NCI-H2227 (cell line): Measurements from ENCODE around the gene ZNF268.

Source experiments
- DNase-seq: peaks from one replicate; lab custom pipeline; 2025; ENCODE audit not compliant: unreplicated experiment; lab: John Stamatoyannopoulos, UW

Gene ZNF268

DNA sequence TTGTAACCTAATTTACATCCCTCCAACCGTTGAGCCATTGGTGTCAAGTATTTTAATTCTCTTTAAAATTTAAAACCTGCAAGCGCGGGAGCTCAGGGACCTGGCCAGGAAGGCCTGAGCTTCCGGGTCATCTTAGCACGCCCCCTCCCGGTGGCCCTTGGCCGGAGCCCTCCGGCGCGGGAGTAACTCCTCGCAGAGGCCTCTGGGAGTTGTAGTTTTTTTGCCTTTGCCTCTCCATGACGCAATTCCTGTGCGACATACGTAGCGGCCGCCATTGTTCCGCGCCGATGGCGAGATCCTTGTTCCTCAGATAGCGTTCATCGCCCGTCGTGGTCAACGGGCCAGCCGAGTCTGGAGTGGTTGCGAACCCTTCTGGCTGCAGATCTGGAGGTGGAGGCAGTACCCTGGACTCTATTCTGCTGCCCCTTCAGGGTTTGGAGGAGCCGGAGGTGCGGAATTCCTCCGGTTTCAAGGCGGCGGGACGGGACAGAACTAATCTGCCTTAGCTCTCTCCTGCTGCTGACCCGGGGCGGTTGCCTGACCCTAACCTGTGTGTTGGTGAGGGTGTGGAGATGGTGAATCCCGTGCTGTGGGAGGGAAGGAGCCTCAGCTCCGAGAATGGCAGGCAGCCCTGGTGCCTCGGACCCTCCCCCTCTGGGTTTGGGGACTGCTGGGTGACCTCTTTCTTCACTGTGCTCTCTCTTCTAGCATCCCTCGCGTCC, at the start of gene ZNF268:
Gene ZNF268, plus strand, starts transcription at position 258 of the 722 bp plus-strand sequence. CDS start 503 bp downstream, outside the sequence.
- peak; percentile 97 for DNase-seq

DNA sequence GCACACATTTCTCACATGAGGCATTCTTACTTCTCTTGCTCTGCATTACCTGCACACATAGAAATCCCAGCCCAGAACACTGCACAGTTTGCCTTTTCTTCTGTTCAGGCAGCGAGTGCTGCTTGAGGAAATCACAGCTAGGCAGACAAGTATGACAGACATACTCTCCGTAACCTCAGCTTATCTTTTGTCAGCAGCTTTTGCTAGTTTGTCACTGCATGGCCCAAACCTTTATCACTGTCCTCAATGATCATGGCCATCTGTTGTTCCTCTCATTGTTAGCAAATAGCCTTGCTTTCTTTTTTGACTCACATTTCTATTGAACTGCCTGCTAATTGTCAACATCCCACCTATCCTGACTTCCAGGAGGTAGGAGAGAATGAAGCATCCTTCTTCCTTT, 45.5 kb upstream of the ZNF268 start:
- DNase-seq: no peak

DNA sequence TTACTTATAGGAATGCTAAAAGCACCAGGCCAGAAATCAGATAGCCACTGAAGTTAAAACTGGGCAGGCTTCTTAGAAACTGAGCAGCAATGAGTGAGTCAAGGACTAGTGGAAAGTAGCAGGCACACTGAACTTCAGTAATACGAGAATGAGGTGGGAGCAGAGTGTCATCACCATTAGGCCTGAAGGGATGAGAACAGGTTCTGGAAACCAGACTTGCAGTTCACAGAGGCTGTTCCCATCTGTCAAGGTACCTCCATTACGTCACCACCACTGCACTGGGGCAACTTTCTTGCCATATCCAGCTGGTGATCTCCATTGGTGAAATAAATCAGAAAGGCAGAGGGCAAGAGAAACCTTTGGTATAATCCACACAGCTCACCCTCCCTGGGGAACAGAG, 35.3 kb upstream of the ZNF268 start:
- no peak for DNase-seq

DNA sequence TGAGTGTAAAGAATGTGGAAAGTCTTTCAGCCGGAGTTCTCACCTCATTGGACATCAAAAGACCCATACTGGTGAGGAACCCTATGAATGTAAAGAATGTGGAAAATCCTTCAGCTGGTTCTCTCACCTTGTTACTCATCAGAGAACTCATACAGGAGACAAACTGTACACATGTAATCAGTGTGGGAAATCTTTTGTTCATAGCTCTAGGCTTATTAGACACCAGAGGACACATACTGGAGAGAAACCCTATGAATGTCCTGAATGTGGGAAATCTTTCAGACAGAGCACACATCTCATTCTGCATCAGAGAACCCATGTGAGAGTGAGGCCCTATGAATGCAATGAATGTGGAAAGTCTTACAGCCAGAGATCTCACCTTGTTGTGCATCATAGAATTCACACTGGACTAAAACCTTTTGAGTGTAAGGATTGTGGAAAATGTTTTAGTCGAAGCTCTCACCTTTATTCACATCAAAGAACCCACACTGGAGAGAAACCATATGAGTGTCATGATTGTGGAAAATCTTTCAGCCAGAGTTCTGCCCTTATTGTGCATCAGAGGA, 25.1 kb upstream of the ZNF268 start:
- no peak for DNase-seq

DNA sequence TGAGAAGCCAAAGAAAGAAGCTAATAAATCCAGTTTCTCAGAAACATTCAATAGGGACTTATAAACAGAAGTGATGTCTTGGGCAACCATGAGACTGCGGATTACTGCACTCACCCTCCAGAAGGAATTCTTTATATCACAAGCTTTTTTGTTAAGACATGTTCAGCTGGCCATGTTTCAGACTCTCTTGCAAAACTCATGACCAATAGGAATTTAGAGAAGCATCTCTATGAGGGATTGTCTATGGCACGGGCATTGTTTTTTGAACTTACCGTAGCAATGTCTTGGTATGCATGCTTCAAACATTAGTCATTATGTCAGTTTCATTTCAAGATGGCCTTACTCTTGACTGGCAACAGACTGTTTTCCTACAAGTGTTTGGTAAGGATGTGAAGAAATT, 15.5 kb upstream of the ZNF268 start:
- DNase-seq: no peak

DNA sequence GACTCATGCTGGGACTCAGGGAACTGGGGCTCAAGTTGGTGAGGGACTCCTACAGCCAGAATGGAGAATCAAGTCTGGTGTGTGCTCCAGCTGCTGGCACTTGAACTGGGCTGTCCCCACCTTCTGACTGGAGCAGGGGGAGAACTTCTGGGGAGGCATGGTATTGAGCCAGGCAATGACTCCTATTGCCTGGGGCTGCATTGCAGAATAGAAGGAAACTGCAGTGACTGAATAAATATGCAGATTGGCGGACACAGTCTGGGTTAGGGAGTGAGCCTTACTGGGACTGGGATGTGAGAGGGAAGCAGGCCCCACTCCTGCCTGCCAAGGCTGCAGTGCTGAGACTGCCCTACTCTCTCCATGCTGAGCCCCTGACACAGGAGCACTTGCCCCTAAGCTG, 8.8 kb upstream of the ZNF268 start:
- DNase-seq: no peak

DNA sequence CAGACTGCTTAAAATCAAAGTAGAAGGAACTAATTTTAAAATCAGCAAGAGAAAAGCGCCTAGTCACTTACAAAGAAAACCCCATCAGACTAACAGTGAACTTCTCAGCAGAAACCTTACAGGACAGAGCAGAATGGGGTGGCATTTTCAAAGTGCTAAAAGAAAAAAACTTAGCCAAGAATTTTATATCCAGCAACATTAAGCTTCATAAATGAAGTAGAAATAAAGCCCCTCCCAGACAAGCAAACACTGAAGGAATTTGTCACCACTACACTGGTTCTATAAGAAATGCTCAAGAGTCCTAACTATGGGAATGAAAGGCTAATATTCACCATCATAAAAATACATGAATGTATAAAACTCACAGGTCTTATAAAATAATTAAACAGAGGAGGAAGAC, 6.4 kb upstream of the ZNF268 start:
- DNase-seq: no peak

DNA sequence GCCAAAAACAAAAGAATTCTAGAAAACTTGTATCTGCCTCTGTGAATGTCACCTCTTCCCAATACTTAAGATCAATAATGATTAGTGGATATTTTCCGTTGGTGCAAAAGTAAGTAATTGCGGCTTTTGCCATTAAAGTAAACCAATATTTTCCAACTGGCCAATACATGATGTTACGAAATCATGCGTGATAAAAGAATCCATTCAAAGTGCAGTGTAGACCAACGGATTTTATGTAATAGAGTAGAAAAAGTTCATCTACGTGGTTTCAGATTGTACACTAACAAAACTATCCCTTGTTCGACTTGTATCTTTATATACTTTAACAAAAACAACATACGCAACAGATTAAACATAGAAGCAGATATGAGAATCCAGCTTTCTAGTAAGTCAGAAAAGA, 626 bp upstream of the ZNF268 start:
- no peak for DNase-seq

DNA sequence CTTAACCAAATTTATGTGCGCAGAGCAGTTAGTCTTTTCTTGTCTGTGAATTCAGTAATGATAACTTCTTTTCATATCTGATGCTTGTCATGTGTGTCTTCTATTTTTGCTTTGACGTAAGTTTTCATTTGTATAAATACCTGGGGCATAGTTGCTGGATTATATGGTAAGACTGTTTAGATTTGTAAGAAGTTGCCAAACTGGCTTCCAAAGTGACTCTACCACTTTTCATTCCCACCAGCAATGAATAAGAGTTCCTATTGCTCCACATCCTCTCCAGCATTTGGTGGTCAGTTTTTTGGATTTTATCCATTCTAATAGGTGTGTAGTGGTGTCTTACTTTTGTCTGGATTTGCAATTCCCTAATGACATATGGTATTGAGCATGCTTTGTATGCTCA, 8.9 kb downstream of the ZNF268 start:
- DNase-seq: no peak

DNA sequence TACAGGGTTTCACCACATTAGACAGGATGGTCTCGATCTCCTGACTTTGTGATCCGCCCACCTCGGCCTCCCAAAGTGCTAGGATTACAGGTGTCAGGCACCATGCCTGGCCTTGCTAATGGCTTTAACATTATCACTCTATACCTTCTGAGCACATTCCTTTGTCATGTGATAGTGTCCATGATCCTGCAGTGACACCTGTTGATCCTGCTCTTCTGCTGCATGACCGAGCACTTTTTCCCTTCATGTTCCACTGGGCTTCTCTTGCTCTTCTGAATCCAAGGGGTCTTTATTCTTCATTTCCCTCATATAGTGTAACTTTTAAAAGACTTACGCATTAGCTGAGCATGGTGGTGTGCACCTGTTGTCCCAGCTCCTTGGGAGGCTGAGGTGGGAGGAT, 11.6 kb downstream of the ZNF268 start:
- DNase-seq: no peak

DNA sequence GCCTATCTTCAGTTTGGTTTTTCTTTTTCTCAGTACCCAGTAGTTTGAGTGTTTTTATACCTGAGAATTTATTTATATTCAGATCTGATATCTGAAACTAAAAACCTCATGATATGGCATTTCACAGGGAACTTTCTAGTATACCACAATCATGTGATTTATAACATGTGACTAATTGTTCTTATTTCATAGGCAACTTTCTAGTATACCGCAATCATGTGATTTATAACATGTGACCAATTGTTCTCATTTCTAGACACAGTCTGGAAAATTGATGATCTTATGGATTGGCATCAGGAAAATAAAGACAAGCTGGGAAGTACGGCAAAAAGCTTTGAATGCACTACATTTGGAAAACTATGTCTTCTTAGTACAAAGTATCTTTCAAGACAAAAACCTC, 20.6 kb downstream of the ZNF268 start:
- no peak for DNase-seq

DNA sequence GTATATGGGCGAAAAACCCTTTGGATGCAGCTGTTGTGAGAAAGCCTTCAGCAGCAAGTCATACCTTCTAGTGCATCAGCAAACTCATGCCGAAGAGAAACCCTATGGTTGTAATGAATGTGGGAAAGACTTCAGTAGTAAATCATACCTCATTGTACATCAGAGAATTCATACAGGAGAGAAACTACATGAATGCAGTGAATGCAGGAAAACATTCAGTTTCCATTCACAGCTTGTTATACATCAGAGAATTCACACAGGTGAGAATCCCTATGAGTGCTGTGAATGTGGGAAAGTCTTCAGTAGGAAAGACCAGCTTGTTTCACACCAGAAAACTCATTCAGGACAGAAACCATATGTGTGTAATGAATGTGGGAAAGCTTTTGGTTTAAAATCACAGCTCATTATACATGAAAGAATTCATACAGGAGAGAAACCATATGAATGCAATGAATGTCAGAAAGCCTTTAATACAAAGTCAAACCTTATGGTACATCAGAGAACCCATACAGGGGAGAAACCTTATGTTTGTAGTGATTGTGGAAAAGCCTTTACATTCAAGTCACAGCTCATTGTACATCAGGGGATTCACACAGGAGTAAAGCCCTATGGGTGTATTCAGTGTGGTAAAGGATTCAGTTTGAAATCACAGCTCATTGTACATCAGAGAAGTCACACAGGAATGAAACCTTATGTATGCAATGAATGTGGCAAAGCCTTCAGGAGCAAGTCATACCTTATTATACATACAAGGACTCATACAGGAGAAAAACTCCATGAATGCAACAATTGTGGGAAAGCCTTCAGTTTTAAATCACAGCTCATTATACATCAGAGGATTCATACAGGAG, 21.4 kb downstream of the ZNF268 start:
- DNase-seq: no peak

DNA sequence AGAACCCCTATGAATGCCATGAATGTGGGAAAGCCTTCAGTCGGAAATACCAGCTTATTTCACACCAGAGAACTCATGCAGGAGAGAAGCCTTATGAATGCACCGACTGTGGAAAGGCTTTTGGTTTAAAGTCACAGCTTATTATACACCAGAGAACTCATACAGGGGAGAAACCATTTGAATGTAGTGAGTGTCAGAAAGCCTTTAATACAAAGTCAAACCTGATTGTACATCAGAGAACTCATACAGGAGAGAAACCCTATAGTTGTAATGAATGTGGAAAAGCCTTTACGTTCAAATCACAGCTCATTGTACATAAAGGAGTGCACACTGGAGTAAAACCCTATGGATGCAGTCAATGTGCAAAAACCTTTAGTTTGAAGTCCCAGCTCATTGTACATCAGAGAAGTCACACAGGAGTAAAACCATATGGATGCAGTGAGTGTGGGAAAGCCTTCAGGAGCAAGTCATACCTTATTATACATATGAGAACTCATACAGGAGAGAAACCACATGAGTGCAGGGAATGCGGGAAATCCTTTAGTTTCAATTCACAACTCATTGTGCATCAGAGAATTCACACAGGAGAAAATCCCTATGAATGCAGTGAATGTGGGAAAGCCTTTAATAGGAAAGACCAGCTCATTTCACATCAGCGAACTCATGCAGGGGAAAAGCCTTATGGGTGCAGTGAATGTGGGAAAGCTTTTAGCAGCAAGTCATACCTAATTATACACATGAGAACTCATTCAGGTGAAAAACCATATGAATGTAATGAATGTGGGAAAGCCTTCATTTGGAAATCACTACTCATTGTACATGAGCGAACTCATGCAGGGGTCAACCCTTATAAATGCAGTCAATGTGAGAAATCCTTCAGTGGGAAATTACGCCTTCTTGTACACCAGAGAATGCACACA, 22.3 kb downstream of the ZNF268 start:
- DNase-seq: no peak

DNA sequence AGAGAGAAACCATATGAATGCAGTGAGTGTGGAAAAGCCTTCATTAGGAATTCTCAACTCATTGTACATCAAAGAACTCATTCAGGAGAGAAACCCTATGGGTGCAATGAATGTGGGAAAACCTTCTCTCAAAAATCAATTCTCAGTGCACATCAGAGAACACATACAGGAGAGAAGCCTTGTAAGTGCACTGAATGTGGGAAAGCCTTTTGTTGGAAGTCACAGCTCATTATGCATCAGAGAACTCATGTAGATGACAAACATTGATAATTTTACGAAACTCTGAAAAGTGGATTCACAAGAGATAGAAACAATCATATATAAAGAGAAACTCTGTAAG, 22.9 kb downstream of the ZNF268 start:
- no peak for DNase-seq

DNA sequence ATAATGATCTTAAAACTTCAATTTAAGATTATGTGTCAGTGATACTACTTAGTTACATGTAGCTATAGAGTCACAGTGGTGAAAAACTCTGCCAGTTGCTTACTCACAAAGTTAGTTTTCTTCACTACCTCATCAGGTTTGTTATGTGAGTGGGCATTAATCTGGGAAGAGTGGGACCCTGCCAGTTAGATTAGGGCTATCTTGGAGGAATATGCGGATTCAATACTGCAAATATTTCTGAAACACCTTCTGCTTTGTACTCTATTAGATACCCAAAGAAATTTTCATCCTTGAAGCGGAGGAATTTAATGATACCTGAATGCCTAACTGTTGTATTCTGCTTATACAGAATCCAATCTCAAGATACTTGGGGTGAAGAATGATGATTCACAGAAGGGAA, 25.1 kb downstream of the ZNF268 start:
- DNase-seq: no peak

DNA sequence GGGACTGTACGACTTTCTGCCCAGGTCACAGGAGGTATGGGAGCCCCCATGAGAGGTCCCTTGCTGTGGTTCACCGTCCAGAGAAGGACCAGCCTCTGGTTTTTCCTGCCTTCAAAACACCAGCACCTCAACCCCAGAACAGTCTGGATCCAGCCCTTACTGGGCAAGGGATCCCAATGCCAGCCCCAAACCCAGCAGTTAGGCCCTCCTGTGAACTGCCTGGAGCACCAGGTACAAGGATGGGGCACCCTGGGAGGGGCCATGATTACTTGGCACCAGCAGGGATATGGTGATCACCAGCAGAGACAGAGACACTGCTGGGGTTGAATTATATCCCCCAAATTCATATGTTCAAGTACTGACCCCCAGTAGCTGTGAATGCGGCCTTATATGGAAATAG, 34.4 kb downstream of the ZNF268 start:
- DNase-seq: no peak

DNA sequence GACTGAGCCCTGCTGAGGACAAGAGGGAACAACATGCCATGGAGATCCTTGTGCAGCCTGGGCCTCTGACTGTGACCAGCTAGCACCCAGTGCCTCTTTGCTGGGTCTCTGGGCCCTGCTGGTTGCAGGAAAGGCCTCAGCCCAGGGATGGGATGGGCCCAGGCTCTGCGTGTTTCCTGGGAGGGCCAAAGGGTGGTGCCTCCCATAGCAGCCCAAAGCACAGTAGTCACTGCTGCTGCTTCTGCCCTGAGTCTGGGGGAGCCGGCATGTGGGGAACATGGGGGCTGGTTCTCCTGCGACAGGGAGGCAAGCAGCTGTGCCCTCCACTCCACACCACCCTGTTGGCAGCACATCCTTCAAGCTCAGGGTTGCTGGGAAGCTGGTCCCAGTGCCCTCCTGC, 35.9 kb downstream of the ZNF268 start:
- no peak for DNase-seq

DNA sequence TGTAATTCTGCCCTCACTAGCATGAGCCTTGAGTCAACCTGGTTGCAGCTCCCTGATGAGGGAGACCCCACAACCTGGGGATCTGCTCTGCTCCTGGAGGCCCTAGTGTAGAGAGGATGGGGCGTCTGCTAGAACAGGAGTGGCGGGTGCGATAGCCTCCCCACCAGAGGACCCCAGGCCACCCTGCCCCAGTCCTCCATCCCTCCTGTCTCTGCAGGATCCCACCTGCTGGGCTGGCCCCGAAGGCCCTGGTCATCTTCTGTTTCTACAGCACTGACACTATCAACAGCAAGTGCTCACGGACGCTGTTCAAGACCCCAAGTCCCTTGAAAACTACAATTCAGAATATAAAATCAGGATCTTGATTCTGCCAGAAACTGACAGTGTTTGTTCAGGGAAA, 39.2 kb downstream of the ZNF268 start:
- DNase-seq: no peak

DNA sequence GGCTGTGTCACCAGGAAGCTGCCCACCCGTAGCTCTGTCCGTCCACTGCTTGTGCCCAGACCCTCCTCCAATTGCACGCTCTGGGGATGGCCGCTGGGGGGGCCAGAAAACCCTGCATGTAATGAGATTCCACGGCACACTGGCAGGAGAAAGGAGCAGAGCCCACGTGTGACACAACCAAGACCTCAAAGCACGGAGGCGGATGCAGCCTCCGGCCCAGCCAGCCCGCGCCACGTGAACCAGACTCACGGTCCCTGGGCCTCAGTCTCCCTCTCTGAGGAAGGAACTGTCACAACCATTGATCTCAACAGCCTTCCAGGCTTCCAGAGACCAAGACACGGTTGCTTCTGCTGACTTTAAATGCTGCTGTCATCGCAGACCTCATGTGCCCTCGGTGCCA, 39.9 kb downstream of the ZNF268 start:
- no peak for DNase-seq

DNA sequence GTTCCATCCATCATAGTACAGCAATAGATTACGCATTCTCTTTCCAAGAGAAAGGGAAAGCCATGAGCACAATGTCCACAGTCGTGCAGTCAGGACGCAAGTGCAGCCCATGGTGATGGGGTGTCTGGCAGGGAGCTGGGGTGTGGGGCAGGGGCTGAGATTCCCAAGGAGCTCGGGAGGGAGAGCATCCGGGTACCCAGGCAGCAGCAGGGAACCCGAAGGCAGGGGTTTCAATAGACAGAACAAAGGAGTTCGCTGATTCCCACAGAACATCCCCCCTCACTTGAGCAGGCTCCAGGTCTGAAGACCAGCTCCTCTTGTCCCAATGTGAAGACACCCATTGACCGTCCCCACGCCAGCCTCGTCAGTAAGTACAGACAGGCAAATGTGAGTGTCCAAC, 40.9 kb downstream of the ZNF268 start:
- DNase-seq: no peak

DNA sequence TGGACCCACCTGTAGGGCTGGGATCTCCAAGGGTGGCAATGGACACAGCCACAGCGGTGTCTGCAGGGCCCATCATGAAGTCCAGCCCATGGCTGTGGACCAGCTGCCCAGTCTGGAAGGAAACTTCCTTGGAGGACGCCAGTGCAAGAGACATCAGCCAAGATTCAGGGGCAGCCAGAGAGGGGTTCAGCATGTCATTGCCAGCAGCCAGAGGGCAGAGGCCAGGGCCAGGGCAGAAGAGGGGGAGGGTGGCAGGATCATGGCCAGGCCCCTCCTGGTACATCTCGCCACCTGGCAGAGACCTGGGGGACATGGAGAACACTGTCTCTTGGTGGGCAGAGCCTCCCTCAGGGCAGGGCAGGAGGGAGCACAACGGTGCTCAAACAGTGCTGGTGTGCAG, 44.2 kb downstream of the ZNF268 start:
- DNase-seq: no peak
